ENCODE results near the gene PPARD. TPM values are rescaled to one million over a fixed set of nuclear protein-coding genes. Genes with fewer than 3 reads are reported as not detected.

PPARD gene
- polyA plus RNA-seq, 1 donor from 2014 or later, result 1.3 TPM

GRCh38 chr6:35435074-35435837, 92.9 kb downstream of the PPARD start:
- TF ChIP-seq TAF1 (IDR thresholded peaks at IDR 0.05; ENCODE audit: low read depth), result no peak
- TF ChIP-seq EP300 (conservative IDR thresholded peaks at IDR 0.05; ENCODE audit: poor library complexity, severe bottlenecking), result no peak
- TF ChIP-seq MXI1 (conservative IDR thresholded peaks at IDR 0.05; ENCODE audit: poor library complexity, severe bottlenecking), result no peak
- TF ChIP-seq, protein P1, sequence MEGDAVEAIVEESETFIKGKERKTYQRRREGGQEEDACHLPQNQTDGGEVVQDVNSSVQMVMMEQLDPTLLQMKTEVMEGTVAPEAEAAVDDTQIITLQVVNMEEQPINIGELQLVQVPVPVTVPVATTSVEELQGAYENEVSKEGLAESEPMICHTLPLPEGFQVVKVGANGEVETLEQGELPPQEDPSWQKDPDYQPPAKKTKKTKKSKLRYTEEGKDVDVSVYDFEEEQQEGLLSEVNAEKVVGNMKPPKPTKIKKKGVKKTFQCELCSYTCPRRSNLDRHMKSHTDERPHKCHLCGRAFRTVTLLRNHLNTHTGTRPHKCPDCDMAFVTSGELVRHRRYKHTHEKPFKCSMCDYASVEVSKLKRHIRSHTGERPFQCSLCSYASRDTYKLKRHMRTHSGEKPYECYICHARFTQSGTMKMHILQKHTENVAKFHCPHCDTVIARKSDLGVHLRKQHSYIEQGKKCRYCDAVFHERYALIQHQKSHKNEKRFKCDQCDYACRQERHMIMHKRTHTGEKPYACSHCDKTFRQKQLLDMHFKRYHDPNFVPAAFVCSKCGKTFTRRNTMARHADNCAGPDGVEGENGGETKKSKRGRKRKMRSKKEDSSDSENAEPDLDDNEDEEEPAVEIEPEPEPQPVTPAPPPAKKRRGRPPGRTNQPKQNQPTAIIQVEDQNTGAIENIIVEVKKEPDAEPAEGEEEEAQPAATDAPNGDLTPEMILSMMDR (IDR thresholded peaks at IDR 0.05; ENCODE audit: poor library complexity, severe bottlenecking), result no peak
- TF ChIP-seq POLR2AphosphoS5 (IDR thresholded peaks at IDR 0.05), result no peak
- no peak for TF ChIP-seq EZH2 (IDR thresholded peaks at IDR 0.05; ENCODE audit: borderline replicate concordance, insufficient read depth, low read length, poor library complexity, severe bottlenecking)
- no peak for TF ChIP-seq SMC3 (conservative IDR thresholded peaks at IDR 0.05; ENCODE audit: poor library complexity)
- no peak for TF ChIP-seq RAD21 (conservative IDR thresholded peaks at IDR 0.05)
- TF ChIP-seq REST (IDR thresholded peaks at IDR 0.05; ENCODE audit: borderline replicate concordance), result no peak

DNA sequence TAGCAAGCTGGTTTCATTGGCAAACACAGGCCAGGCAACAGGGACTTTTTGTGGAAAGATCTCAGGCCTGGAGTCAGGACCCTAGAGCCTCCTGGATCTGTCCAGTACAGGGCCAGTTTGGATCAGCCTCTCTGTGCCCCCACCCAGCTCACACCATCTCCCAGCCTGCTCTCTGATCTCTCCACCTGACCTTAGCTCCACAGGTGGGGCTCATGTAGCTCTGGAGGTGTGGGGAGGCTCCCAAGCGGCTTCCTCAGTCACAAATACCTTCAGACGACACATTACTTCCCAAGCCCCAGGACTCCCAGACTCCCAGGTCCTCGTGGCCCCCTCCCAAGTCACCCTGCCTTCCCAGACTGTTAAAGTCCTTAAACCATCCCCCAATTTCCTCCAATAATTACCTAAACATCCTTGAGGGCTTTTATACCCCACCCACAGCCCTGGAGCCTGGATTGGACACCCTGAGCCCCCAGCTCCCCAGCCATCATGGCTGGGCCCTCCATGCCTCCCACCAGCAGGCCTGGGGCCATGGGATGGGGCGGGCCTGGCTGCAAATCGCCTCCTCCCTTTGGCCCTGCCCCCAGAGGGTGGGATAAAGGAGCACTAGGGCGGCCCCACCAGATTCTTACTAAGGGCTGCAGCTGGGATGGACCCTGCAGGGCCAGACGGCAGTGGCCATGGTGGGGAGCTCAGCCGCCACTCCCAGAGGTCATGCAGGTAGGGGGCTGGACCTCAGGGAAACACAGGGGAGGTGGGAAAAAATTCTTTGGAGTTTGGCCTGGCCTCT, 93.9 kb downstream of the PPARD start:
- no peak overlapping the region for H3K4me3 ChIP-seq (ENCODE audit: low read length)
- no peak overlapping the region for H3K9ac ChIP-seq (ENCODE audit: low read length)
- no peaks in the 10 kb centered on the region for H3K9me2 ChIP-seq (ENCODE audit: insufficient read depth, low read length)
- no peaks in the 10 kb centered on the region for H3K79me2 ChIP-seq (replicated peaks; ENCODE audit: insufficient read depth, low read length)
- no peaks in the 10 kb centered on the region for H3K27me3 ChIP-seq (ENCODE audit: insufficient read depth, low read depth, low read length)
- H3K9me3 ChIP-seq (ENCODE audit: low read length), result no peaks in the 10 kb centered on the region
- TF ChIP-seq SMC3 (conservative IDR thresholded peaks at IDR 0.05; ENCODE audit: poor library complexity), result no peak
- no peak for TF ChIP-seq TAF1 (IDR thresholded peaks at IDR 0.05; ENCODE audit: low read depth)
- TF ChIP-seq POLR2AphosphoS5 (IDR thresholded peaks at IDR 0.05), result no peak
- TF ChIP-seq RAD21 (conservative IDR thresholded peaks at IDR 0.05), result no peak
- TF ChIP-seq, protein P1 (IDR thresholded peaks at IDR 0.05; ENCODE audit: poor library complexity, severe bottlenecking), result no peak
- no peak for TF ChIP-seq REST (IDR thresholded peaks at IDR 0.05; ENCODE audit: borderline replicate concordance)
- TF ChIP-seq EP300 (conservative IDR thresholded peaks at IDR 0.05; ENCODE audit: poor library complexity, severe bottlenecking), result no peak
- TF ChIP-seq EZH2 (IDR thresholded peaks at IDR 0.05; ENCODE audit: borderline replicate concordance, insufficient read depth, low read length, poor library complexity, severe bottlenecking), result no peak
- no peak for TF ChIP-seq MXI1 (conservative IDR thresholded peaks at IDR 0.05; ENCODE audit: poor library complexity, severe bottlenecking)
- H3K27ac ChIP-seq (ENCODE audit: low read length), result no peak overlapping the region
- H3K4me2 ChIP-seq (ENCODE audit: low read length), result no peak overlapping the region
- no peak overlapping the region for H2AFZ ChIP-seq (ENCODE audit: low read depth, low read length)
- no peaks in the 10 kb centered on the region for H3K36me3 ChIP-seq (ENCODE audit: insufficient read depth, low read length)
- no peaks in the 10 kb centered on the region for H3F3A ChIP-seq (ENCODE audit: insufficient read depth, low read length, poor library complexity, severe bottlenecking)
- H4K20me1 ChIP-seq (ENCODE audit: insufficient read depth), result no peaks in the 10 kb centered on the region

More at GRCh38 chr6:35435074-35435837, 92.9 kb downstream of the PPARD start:
- Histone ChIP-seq H3K4me3 (ENCODE audit: low read length) (no peak overlapping the region), H3K9me3 (ENCODE audit: low read length) (no peaks in the 10 kb centered on the region), H3K9ac (ENCODE audit: low read length) (no peak overlapping the region), H3K9me2 (ENCODE audit: insufficient read depth, low read length) (no peaks in the 10 kb centered on the region), H3K27me3 (ENCODE audit: insufficient read depth, low read depth, low read length) (no peaks in the 10 kb centered on the region), H3K27ac (ENCODE audit: low read length) (no peak overlapping the region), H4K20me1 (ENCODE audit: insufficient read depth) (no peaks in the 10 kb centered on the region), H2AFZ (ENCODE audit: low read depth, low read length) (no peak overlapping the region), H3K4me2 (ENCODE audit: low read length) (no peak overlapping the region), H3K79me2 (replicated peaks; ENCODE audit: insufficient read depth, low read length) (no peaks in the 10 kb centered on the region), H3K36me3 (ENCODE audit: insufficient read depth, low read length) (no peaks in the 10 kb centered on the region), H3F3A (ENCODE audit: insufficient read depth, low read length, poor library complexity, severe bottlenecking) (no peaks in the 10 kb centered on the region)

All from neural cell (in vitro differentiated cells).